Vagina (tissue), 2 donors: ENCODE data around the gene ERN1. TPM values are rescaled to one million over a fixed set of nuclear protein-coding genes. Genes with fewer than 3 reads are reported as not detected.

Experiments
- DNase-seq, 2 donors: peaks; one replicate each; pipeline ENCODE4 v3.0.0-alpha.2; 2017; ENCODE audit errors: extremely low spot score in 2 of 2
- H3K27ac ChIP-seq: fragments of 200-600 bp; sonication (generic); one replicate; pipeline ENCODE4 v1.5.1; 2019
- H3K27me3 ChIP-seq: fragments of 200-600 bp; sonication (generic); one replicate; pipeline ENCODE4 v1.5.1; 2019
- H3K36me3 ChIP-seq, 2 donors: fragments of 200-600 bp; sonication (generic); one replicate each; pipeline ENCODE4 v1.5.1; 2017 to 2019
- H3K4me1 ChIP-seq: fragments of 200-600 bp; sonication (generic); one replicate; pipeline ENCODE4 v1.5.1; 2019
- H3K4me3 ChIP-seq, 2 donors: fragments of 200-600 bp; sonication (generic); 1 replicate in 1 of 2; 2 replicates in 1 of 2; pipeline ENCODE4 v1.5.1; 2016 to 2019
- H3K9me3 ChIP-seq: fragments of 200-600 bp; sonication (generic); one replicate; pipeline ENCODE4 v1.5.1; 2019
- POLR2A ChIP-seq, 2 donors: fragments of 450-650 bp; IDR thresholded peaks; one replicate each; pipeline ENCODE4 v1.6.1; 2017; ENCODE audit warnings: antibody characterized with exemption in 2 of 2, mild to moderate bottlenecking in 2 of 2, moderate library complexity in 2 of 2
- POLR2AphosphoS5 ChIP-seq, 2 donors: sonication (generic); formaldehyde crosslinking; IDR thresholded peaks; one replicate each; pipeline ENCODE4 v1.9.0; 2017; ENCODE audit warnings: antibody characterized with exemption in 2 of 2, mild to moderate bottlenecking in 2 of 2, low read depth in 1 of 2; ENCODE audit not compliant: insufficient read depth in 1 of 2
- intact Hi-C: fragments of 100-400 bp; cut with DNase I; formaldehyde crosslinking; loops from one replicate; pipeline ENCODE4 v1.15.1; 2023
- total RNA-seq: library from RNA; depleted of rRNA; stranded (reverse); fragments of >200 nt; gene quantifications from one replicate; pipeline ENCODE4 v1.2.3, GENCODE V29; 2016
- TF ChIP-seq, protein P1 (sequence below), 3 experiments: fragments of 450-650 bp in 2 of 3; fragments of 200-600 bp in 1 of 3; sonication (generic) in 1 of 3; IDR thresholded peaks; one replicate each; pipeline ENCODE4 v1.5.1; 2017 to 2019; ENCODE audit warnings: antibody characterized with exemption in 3 of 3, mild to moderate bottlenecking in 2 of 3, moderate library complexity in 2 of 3

Gene ERN1
- total RNA-seq, 1 donor from 2014 or later, result 31.4 TPM

- Histone ChIP-seq H3K27me3 (no peaks in the 10 kb centered on the region), H3K4me1 (peaks cover 52% of the 10 kb centered on the region), H3K36me3 (peaks cover 0 to 11% of the 10 kb centered on the region in 2 donors), H3K9me3 (no peaks in the 10 kb centered on the region), H3K27ac (peak overlapping the region; percentile 22), H3K4me3 (no peak overlapping the region)
- intact Hi-C loops, result no loop called here
- no peak for DNase-seq
- TF ChIP-seq, protein P1, sequence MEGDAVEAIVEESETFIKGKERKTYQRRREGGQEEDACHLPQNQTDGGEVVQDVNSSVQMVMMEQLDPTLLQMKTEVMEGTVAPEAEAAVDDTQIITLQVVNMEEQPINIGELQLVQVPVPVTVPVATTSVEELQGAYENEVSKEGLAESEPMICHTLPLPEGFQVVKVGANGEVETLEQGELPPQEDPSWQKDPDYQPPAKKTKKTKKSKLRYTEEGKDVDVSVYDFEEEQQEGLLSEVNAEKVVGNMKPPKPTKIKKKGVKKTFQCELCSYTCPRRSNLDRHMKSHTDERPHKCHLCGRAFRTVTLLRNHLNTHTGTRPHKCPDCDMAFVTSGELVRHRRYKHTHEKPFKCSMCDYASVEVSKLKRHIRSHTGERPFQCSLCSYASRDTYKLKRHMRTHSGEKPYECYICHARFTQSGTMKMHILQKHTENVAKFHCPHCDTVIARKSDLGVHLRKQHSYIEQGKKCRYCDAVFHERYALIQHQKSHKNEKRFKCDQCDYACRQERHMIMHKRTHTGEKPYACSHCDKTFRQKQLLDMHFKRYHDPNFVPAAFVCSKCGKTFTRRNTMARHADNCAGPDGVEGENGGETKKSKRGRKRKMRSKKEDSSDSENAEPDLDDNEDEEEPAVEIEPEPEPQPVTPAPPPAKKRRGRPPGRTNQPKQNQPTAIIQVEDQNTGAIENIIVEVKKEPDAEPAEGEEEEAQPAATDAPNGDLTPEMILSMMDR (IDR thresholded peaks at IDR 0.05), result no peak
- TF ChIP-seq POLR2AphosphoS5 (IDR thresholded peaks at IDR 0.05; ENCODE audit: insufficient read depth in 1 of 2, low read depth in 1 of 2) (peak in 1 of 2 donors; percentile 91), POLR2A (IDR thresholded peaks at IDR 0.05) (no peak)
Measured at GRCh38 chr17:64081802-64082799, 47.8 kb downstream of the ERN1 start.

GRCh38 chr17:64080174-64080618 lies 49.7 kb downstream of the ERN1 start:
- Histone ChIP-seq H3K9me3 (no peaks in the 10 kb centered on the region), H3K27ac (no peak overlapping the region), H3K4me3 (no peak overlapping the region), H3K4me1 (peaks cover 60% of the 10 kb centered on the region), H3K36me3 (peaks cover 0 to 11% of the 10 kb centered on the region in 2 donors), H3K27me3 (no peaks in the 10 kb centered on the region)
- no peak for DNase-seq
- TF ChIP-seq, protein P1 (IDR thresholded peaks at IDR 0.05), result no peak
- TF ChIP-seq POLR2AphosphoS5 (IDR thresholded peaks at IDR 0.05; ENCODE audit: insufficient read depth in 1 of 2, low read depth in 1 of 2), result no peak
- no peak for TF ChIP-seq POLR2A (IDR thresholded peaks at IDR 0.05)
- intact Hi-C loops, result no loop called here

- H3K36me3 ChIP-seq, result peaks cover 0 to 11% of the 10 kb centered on the region in 2 donors
- no peak overlapping the region for H3K4me3 ChIP-seq
- H3K4me1 ChIP-seq, result peaks cover 47% of the 10 kb centered on the region
- H3K27me3 ChIP-seq, result no peaks in the 10 kb centered on the region
- H3K27ac ChIP-seq, result no peak overlapping the region
- no peaks in the 10 kb centered on the region for H3K9me3 ChIP-seq
- intact Hi-C loops, result no loop called here
- TF ChIP-seq, protein P1 (IDR thresholded peaks at IDR 0.05), result no peak
- no peak for TF ChIP-seq POLR2A (IDR thresholded peaks at IDR 0.05)
- no peak for TF ChIP-seq POLR2AphosphoS5 (IDR thresholded peaks at IDR 0.05; ENCODE audit: insufficient read depth in 1 of 2, low read depth in 1 of 2)
- DNase-seq, result no peak
Measured at GRCh38 chr17:64077379-64077778, 52.6 kb downstream of the ERN1 start.

- H3K4me1 ChIP-seq, result peaks cover 36% of the 10 kb centered on the region
- TF ChIP-seq POLR2A (IDR thresholded peaks at IDR 0.05) (no peak), POLR2AphosphoS5 (IDR thresholded peaks at IDR 0.05; ENCODE audit: insufficient read depth in 1 of 2, low read depth in 1 of 2) (no peak)
- TF ChIP-seq, protein P1 (IDR thresholded peaks at IDR 0.05), result no peak
- peak overlapping the region; percentile 74 for H3K27ac ChIP-seq
- DNase-seq, result no peak
- H3K27me3 ChIP-seq, result no peaks in the 10 kb centered on the region
- H3K36me3 ChIP-seq, result peaks cover 0 to 23% of the 10 kb centered on the region in 2 donors
- H3K4me3 ChIP-seq, result no peak overlapping the region
- intact Hi-C loops, result no loop called here
- H3K9me3 ChIP-seq, result no peaks in the 10 kb centered on the region
Measured at GRCh38 chr17:64075913-64076312, 54.0 kb downstream of the ERN1 start.
